Sigmoid colon (tissue), 7 donors: Measurements from ENCODE around the gene BCL2A1. TPM values are rescaled to one million over a fixed set of nuclear protein-coding genes. Genes with fewer than 3 reads are reported as not detected.
"Not testable (repeated sequence)": the region's sequence is repeated elsewhere in the genome, so short reads cannot be mapped to it uniquely, and the experiment has no call there.

Experiments
- DNase-seq: peaks from one replicate; pipeline ENCODE4 v3.0.0-alpha.2; 2019
- H3K27ac ChIP-seq, 4 donors: fragments of 200-600 bp; sonication (generic); one replicate each; pipeline ENCODE4 v1.5.1; 2016 to 2019; ENCODE audit warnings: mild to moderate bottlenecking in 1 of 4
- H3K27me3 ChIP-seq, 3 donors: fragments of 200-600 bp; sonication (generic); one replicate each; pipeline ENCODE4 v1.5.1; 2019; ENCODE audit warnings: mild to moderate bottlenecking in 1 of 3
- H3K36me3 ChIP-seq, 4 donors: fragments of 200-600 bp; sonication (generic); one replicate each; pipeline ENCODE4 v1.5.1; 2016 to 2019
- H3K4me1 ChIP-seq, 4 donors: fragments of 200-600 bp; sonication (generic); one replicate each; pipeline ENCODE4 v1.5.1; 2017 to 2019
- H3K4me3 ChIP-seq, 4 donors: fragments of 200-600 bp; sonication (generic); one replicate each; pipeline ENCODE4 v1.5.1; 2017 to 2019; ENCODE audit warnings: mild to moderate bottlenecking in 2 of 4, moderate library complexity in 1 of 4
- H3K9me3 ChIP-seq, 4 donors: fragments of 200-600 bp in 3 of 4; sonication (generic) in 3 of 4; one replicate each; pipeline versions ENCODE4 v1.5.1 to v1.6.1; 2013 to 2019
- CTCF ChIP-seq, 4 experiments: fragments of 450-650 bp in 3 of 4; fragments of 200-600 bp in 1 of 4; IDR thresholded peaks; one replicate each; pipeline ENCODE4 v1.5.1; 2016 to 2019; ENCODE audit warnings: antibody characterized with exemption in 4 of 4, mild to moderate bottlenecking in 3 of 4, moderate library complexity in 2 of 4
- EP300 ChIP-seq, 4 donors: sonication (generic); formaldehyde crosslinking; IDR thresholded peaks; one replicate each; pipeline ENCODE4 v1.6.1; 2017; ENCODE audit warnings: antibody characterized with exemption in 4 of 4
- POLR2A ChIP-seq, 2 donors: fragments of 450-650 bp; IDR thresholded peaks; one replicate each; pipeline ENCODE4 v1.6.1; 2016; ENCODE audit warnings: antibody characterized with exemption in 2 of 2, mild to moderate bottlenecking in 2 of 2, moderate library complexity in 2 of 2
- POLR2AphosphoS5 ChIP-seq, 4 donors: sonication (generic); formaldehyde crosslinking; IDR thresholded peaks; one replicate each; pipeline ENCODE4 v1.6.1; 2017; ENCODE audit warnings: antibody characterized with exemption in 4 of 4
- WGBS, 2 donors: extraction: QIAGEN DNeasy Blood & Tissue Kit; methylation state at CpG; one replicate each; pipeline ENCODE4 v1.1.7; 2013; 5-methylcytosine and 5-hydroxymethylcytosine counted together
- intact Hi-C: fragments of 100-400 bp; cut with DNase I; formaldehyde crosslinking; loops from one replicate; pipeline ENCODE4 v1.15.1; 2023
- polyA plus RNA-seq, 3 donors: library from polyadenylated mRNA; stranded (reverse); fragments of 200-250 nt; gene quantifications; one replicate each; pipeline ENCODE4 v1.2.3, GENCODE V29; 2013
- total RNA-seq, 4 donors: library from RNA; depleted of rRNA; stranded (reverse); fragments of >200 nt; gene quantifications; one replicate each; pipeline ENCODE4 v1.1.0, GENCODE V29; 2016
- donor health status: healthy with polysubstance abuse.
- donor health status: Bipolar disorder and iron deficiency.
- donor health status: healthy.

BCL2A1 gene
- total and polyA plus RNA-seq, 7 donors = 1.9 to 19.4 (median 6.6) TPM; not detected in 3

GRCh38 chr15:79919090-79919748 is 51.8 kb downstream of the BCL2A1 start:
- intact Hi-C loops = no loop called here
- TF ChIP-seq POLR2A (IDR thresholded peaks at IDR 0.05) = no peak
- no peak for TF ChIP-seq POLR2AphosphoS5 (IDR thresholded peaks at IDR 0.05)
- TF ChIP-seq CTCF (IDR thresholded peaks at IDR 0.05) = no peak
- no peak for TF ChIP-seq EP300 (IDR thresholded peaks at IDR 0.05)
- DNase-seq = no peak
- 95 to 99% methylated on average over 27 of the region's 27 CpGs for WGBS, 2 donors
- no peak overlapping the region for H3K4me3 ChIP-seq
- no peaks in the 10 kb centered on the region for H3K27me3 ChIP-seq
- peaks cover 0 to 11% (median 4%) of the 10 kb centered on the region in 4 donors for H3K4me1 ChIP-seq
- H3K36me3 ChIP-seq = peaks cover 0 to 12% (median 3%) of the 10 kb centered on the region in 4 donors
- H3K27ac ChIP-seq = no peak overlapping the region
- H3K9me3 ChIP-seq = peaks cover 21 to 44% (median 32%) of the 10 kb centered on the region in 4 donors

GRCh38 chr15:79918278-79918677 is 52.7 kb downstream of the BCL2A1 start:
- intact Hi-C loops = no loop called here
- Histone ChIP-seq H3K4me1 (peaks cover 0 to 7% (median 4%) of the 10 kb centered on the region in 4 donors), H3K36me3 (peaks cover 0 to 12% (median 3%) of the 10 kb centered on the region in 4 donors), H3K4me3 (no peak overlapping the region), H3K27me3 (no peaks in the 10 kb centered on the region), H3K27ac (no peak overlapping the region), H3K9me3 (peaks cover 21 to 45% (median 32%) of the 10 kb centered on the region in 4 donors)
- no peak for DNase-seq
- TF ChIP-seq CTCF (IDR thresholded peaks at IDR 0.05) (no peak), POLR2A (IDR thresholded peaks at IDR 0.05) (no peak), EP300 (IDR thresholded peaks at IDR 0.05) (no peak)
- WGBS, 2 donors = 95 to 98% methylated on average over 11 of the region's 11 CpGs

GRCh38 chr15:79916502-79917132 is 54.4 kb downstream of the BCL2A1 start:
- Histone ChIP-seq H3K9me3 (peaks cover 21 to 45% (median 32%) of the 10 kb centered on the region in 4 donors), H3K36me3 (peaks cover 0 to 12% (median 3%) of the 10 kb centered on the region in 4 donors), H3K27ac (no peak overlapping the region), H3K4me1 (no peaks in the 10 kb centered on the region), H3K4me3 (no peak overlapping the region), H3K27me3 (no peaks in the 10 kb centered on the region)
- no peak for DNase-seq
- TF ChIP-seq CTCF (IDR thresholded peaks at IDR 0.05) (no peak), POLR2A (IDR thresholded peaks at IDR 0.05) (no peak), POLR2AphosphoS5 (IDR thresholded peaks at IDR 0.05) (no peak), EP300 (IDR thresholded peaks at IDR 0.05) (no peak)
- WGBS, 2 donors = 71 to 91% methylated on average over 3 of the region's 3 CpGs
- intact Hi-C loops = no loop called here

GRCh38 chr15:79915776-79916501 is 55.1 kb downstream of the BCL2A1 start:
- intact Hi-C loops, H3K27me3 ChIP-seq, H3K27ac ChIP-seq, H3K4me1 ChIP-seq, H3K4me3 ChIP-seq, DNase-seq: not testable (repeated sequence)
- Histone ChIP-seq H3K9me3 (peaks cover 21 to 42% (median 32%) of the 10 kb centered on the region in 4 donors), H3K36me3 (peaks cover 0 to 12% (median 1%) of the 10 kb centered on the region in 4 donors)
- 96 to 98% methylated on average over 3 of the region's 3 CpGs for WGBS, 2 donors

GRCh38 chr15:79914728-79915127 is 56.3 kb downstream of the BCL2A1 start:
- Histone ChIP-seq H3K4me3 (no peak overlapping the region), H3K9me3 (peaks cover 19 to 33% (median 26%) of the 10 kb centered on the region in 4 donors), H3K4me1 (no peaks in the 10 kb centered on the region), H3K27me3 (no peaks in the 10 kb centered on the region), H3K36me3 (peaks cover 0 to 7% (median 0%) of the 10 kb centered on the region in 4 donors), H3K27ac (no peak overlapping the region)
- intact Hi-C loops = no loop called here
- DNase-seq = no peak
- TF ChIP-seq CTCF (IDR thresholded peaks at IDR 0.05) (no peak), POLR2AphosphoS5 (IDR thresholded peaks at IDR 0.05) (no peak), EP300 (IDR thresholded peaks at IDR 0.05) (no peak), POLR2A (IDR thresholded peaks at IDR 0.05) (no peak)
